ENCODE data around the gene PDXK.

DNA sequence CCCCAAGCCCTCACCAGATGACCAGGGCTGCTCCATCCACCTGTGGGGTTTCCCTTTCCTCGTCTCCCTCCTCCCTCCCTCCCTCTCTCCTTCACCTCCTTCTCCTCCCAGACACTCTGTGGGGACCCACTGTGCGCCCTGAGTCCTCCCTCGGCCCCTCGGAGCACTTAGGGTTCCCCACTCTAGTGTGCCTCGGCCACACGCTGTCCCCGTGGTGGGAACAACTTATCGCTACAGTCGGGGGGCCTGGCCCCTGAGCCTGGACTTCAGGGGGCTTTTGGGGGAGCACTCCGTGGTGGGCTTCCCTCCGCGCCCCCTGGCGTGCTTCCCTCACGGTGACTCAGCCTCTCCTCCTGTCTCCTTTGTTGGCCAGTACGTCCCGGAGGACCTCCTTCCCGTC is 29.7 kb downstream of the PDXK start:
- TF ChIP-seq CTCF (IDR thresholded peaks at IDR 0.05) (no peak), EP300 (IDR thresholded peaks at IDR 0.05) (no peak)

All from tibial nerve (tissue), 4 donors.